Measurements from ENCODE around the gene SUPT6H.
"Not testable (repeated sequence)": the region's sequence is repeated elsewhere in the genome, so short reads cannot be mapped to it uniquely, and the experiment has no call there.

The SUPT6H gene

DNA sequence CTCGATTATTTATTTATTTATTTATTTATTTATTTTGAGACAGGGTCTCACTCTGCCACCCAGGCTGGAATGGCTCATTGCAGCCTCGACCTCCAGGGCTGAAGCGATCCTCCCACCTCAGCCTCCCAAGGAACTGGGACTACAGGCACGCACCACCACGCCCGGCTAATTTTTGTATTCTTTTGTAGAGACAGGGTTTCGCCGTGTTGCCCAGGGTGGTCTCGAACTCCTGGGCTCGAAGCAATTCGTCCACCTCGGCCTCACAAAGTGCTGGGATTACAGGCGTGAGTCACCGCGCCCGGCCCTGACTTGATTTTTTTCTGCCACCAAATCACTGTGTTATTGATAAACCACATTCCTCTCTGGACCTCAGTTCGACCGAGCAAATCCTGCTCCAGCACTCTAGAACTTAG is 57.0 kb downstream of the SUPT6H start:
- DNase-seq (ENCODE audit: low spot score): no peak

DNA sequence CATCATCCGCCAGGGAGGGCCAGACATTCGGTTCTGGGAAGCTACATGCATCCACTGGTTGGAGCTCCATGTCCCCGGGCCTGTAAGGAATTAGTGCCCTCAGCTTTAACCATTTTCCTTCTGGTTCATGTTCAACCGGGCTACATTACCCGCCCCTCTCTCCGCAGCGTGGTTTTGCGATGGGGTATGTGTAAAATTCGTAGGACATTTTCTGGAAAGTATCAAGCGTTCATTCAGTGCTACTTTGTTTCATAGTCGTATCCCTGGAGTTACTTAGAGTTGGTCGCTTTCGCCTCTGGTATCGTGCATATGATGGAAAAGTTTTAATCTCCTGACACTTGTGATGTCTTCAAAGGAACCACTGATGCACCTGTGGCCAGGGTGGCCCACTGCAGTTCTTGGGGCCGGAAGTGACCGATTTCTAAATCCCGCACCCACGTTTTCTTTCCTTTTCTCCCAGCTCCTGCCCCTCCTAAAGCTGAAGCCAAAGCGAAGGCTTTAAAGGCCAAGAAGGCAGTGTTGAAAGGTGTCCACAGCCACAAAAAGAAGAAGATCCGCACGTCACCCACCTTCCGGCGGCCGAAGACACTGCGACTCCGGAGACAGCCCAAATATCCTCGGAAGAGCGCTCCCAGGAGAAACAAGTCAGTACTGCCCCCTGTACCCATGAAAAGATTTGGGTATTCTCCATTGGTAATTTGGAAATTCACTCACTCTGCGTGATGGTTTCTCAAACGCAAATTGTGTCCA is 58.4 kb downstream of the SUPT6H start:
- DNase-seq (ENCODE audit: low spot score): no peak

DNA sequence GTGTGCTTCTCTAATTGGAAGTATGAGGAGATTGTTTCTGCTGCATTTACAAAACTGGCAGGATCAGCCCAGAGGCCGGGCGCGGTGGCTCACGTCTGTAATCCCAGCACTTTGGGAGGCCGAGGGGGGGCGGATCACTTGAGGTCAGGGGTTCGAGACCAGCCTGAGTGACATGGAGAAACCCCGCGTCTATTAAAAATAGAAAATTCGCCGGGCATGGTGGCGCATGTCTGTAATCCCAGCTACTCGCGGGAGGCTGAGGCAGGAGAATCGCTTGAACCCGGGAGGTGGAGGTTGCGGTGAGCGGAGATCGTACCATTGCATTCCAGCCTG is 59.0 kb downstream of the SUPT6H start:
- not testable (repeated sequence) for DNase-seq (ENCODE audit: low spot score)

DNA sequence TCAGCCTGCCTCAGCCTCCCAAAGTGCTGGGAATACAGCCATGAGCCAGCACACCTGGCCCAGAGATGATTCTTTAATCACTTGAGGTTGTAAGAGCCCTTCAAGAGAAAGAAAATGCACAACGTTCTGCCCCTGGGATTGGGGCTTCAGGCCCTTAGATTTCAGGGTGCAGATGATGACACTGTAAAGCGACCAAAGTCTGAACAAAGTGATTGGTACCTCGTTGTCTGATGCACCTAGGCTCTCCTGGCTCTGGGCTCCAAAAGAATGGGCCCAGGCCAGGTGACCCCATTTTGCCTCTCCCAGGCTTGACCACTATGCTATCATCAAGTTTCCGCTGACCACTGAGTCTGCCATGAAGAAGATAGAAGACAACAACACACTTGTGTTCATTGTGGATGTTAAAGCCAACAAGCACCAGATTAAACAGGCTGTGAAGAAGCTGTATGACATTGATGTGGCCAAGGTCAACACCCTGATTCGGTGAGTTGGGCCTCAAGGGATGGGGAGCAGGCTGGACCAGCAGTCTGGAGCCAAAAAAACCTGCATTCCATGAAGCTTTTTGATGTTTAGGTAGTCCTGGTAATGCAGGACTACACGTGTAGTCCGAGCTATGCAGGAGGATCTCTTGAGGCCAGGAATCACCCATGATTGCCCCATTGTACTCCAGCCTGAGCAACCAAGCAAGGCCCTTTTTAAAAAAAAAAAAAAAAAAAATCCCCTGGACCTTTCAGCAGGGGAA is 60.6 kb downstream of the SUPT6H start:
- no peak for DNase-seq (ENCODE audit: low spot score)

DNA sequence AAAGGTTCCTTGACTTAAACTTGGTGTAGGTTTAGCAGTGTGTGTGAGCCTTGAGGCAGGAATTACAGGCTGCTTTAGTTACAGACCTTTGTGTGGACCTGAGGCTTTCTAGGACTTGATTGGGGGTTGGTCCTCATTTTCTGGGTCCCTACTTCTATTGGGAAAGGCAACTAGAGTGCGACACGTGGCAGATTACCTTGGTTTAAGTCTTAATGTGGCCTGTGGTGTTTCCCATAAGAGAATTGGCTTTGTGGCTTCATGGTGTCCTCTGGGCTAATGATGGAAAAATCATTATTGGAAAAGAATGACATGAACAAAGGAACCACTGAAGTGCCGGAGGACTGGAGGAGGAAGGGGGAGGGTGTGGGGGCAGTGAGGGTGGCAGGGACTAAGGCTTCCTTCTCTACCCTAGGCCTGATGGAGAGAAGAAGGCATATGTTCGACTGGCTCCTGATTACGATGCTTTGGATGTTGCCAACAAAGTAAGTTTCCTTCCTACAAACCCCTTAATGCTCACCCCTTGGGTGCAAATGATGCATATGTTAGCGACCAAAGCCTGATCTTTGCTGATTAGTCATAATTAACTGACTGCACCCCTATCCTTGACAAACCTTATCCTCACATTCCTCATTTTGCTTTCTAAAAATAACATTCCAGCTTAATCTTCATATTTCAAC is 61.3 kb downstream of the SUPT6H start:
- no peak for DNase-seq (ENCODE audit: low spot score)

DNA sequence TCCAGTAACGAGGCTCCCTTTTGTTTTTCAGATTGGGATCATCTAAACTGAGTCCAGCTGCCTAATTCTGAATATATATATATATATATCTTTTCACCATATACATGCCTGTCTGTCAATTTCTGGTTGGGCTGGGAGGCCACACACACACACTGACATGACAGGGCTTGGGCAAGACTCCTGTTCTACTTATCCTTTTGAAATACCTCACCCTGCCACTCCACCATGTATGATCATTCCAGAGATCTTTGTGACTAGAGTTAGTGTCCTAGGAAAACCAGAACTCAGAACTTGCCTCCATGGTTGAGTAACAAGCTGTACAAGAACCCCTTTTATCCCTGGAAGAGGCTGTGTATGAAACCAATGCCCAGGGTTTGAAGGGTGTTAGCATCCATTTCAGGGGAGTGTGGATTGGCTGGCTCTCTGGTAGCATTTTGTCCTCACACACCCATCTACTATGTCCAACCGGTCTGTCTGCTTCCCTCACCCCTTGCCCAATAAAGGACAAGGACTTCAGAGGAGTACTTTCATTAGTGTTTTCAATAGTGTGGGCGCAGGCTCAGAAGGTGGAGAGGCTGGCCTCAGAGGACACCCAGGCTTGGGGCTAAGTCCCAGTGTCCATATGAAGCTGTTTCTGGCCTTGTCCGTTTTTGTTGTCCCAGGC is 62.0 kb downstream of the SUPT6H start:
- not testable (repeated sequence) for DNase-seq (ENCODE audit: low spot score)

DNA sequence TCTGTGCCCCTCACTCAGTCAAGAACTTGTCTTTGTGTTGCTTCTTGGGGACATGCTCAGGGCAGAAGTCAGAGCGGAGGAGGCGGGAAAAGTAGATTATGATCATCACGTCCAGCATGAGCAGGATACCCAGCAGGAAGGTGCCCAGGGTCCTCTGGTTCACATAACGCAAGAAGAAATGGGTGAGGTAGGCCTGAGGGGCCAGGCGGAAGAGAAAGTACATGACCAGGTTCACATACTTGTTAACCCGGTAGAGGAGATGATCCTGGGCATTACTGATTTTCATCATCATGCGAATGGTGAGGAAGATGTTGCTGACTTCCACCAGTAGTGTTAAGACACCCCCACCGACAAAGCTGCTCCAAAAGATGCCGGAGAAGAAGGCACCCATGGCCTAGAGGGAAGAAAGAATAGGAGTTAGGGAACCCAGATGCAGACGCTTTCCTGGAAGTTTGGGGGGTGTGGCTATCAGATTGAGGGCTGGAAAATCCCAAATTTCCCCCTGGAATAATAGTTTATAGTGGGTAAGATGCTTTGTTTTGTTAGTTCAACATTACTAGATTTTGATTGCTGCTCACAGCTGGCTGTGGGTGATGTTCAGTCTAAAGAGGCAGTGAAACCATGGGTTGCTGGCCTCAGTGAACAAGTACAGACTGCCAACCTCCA is 62.6 kb downstream of the SUPT6H start:
- DNase-seq (ENCODE audit: low spot score): no peak

DNA sequence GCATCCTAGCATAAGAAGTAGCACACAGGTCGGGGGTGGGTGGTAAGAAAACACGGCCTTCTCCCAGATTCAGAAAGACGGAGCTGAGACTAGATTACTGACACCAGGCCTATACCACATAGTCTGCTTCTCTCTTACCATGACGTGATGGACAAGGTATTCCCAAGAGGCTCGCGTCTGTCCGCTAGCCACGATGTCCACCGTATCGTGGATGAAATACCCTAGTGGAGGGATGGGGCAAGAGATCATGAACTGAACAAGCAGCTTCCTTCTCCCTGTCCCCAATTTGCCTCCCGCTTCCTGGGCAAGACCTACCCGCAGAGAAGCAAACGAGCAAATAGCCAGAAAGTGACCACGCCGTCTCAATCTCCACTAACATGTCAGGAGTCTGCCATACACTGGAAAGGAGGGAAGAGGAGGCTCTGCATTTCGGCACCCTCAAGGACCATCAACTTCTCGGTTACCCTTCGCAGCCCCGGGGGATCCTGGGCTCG is 63.2 kb downstream of the SUPT6H start:
- no peak for DNase-seq (ENCODE audit: low spot score)

DNA sequence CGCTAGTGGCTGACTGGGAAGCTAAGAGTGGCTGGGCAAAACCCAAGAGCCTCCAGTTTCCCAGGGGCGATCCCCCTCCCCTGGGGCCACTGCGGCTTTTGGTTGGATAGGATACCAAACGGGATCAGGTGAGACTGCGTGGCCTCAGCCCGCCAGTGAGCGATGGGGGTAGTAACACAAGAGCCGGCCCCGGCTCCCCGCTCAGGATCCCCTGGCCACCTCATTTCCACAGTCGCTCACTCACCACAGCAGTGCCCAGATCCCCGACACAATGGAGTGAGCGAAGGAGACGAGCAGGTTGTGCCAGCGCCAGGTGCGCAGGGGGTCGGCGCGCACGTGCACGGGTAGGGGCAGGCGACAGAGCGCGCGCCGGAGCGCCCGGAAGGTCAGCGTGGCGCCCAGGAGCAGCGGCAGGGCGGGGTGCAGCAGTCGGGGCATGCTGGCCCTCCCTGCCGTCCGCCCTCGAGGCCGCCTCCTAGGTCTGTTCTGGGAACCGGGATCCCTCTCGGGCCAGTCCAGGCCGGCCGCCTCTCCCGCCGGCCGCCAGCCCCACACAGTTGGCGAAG is 63.7 kb downstream of the SUPT6H start:
- no peak for DNase-seq (ENCODE audit: low spot score)

DNA sequence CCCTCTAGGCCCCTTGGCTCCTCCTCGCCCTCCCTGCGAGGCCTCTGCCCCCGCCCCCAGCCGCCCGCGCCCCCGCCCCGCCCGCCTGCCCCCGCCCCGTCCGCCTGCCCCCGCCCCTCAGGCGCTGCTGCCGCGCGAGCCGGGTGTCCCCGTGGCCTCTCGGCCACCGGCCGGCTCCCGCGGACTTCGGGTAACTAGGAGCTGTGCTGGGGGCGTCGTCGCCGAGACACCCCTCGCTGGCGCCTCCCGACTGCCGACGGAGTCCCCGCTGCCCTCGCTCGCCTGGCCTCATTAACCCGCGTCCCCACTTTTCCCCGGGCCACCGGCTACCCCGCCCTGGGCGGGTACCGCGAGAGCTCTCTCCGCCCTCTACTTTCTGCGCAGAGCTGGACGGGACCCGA is 64.2 kb downstream of the SUPT6H start, which contains the start of gene TLCD1:
TLCD1 (minus strand) TSS at position 8 of the 401 bp plus-strand sequence. CDS start 136 bp downstream, outside the sequence.
- no peak for DNase-seq (ENCODE audit: low spot score)

DNA sequence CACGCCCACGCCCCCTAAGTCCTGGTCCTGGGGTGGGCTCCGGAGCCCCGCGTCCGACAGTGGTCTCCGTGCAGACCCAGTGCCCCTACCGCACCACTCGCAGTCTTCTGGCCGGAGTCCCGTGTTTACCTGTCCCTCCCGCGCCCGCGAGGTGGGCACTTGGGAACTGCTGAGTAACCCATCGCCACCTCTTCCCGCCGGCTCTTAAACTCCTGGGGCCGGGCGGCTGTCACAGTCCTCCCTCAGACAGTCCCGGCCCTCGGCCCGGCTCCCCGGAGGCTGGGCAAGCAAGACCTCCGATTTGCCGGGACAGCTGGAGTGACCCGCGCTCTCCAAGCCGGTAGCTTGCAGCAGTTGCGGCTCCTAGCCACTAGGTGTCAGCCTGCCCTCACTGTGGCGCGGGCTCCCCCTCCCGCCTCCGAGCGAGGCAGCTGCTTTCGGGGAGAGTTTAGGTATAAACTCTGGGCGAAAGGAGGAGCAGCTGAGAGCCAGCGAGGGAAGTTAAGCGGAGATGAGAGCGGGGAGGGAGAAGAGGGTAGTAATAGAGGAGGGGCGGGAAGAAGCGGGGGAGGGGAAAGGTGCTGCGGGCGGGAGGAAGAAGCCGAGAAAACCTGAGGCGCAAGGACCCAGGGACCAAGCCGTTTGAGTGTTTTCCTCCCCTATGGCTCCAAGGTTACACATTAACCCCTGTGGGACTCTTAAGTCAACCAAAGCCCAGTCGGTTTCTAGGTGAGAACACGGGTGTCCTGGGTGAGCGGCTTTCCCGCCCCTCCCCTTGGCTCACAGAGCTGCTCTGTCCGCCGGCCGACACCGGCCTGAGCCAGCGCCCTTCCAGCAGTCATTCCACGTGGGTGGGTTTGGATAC is 64.9 kb downstream of the SUPT6H start:
- DNase-seq (ENCODE audit: low spot score): peak; percentile 89

DNA sequence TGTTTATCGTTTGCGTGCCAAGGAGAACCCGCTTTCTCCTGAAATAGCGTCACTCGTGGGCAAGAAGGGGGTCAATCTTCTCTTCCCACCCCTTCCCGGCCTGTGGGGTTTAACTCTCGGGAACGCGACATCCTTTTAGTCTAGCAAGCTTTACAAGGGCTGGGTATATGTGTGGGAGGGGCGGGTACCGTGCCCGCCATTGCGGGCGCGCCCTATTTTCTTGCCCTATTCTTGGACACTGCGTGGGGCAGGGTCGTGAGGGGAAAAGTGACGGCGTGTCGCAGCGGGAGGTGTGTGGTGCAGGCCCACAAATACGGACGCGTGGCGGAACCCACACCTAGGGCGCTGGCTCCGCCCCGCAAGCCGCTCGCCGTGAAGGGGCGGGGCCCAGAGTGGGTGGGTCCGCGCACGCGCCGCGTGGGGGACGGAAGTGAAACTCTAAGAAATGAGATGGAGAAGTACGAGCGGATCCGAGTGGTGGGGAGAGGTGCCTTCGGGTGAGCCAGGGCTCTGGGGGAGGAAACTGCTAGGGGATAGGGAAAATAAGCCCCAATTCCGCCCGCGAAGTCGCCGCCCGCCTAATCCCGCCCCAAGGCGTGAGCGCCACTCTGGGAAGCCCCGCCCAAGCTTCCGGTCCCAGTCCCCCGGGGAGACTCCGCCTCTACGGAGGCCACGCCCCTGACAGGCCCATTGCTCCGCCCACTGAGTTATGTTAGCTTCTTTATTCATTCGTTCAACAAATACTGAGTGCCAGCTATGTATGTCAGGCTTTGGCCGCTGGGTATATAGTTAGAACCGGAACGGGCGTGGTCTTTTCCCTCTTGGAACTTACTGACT is 66.6 kb downstream of the SUPT6H start, which contains the start of gene NEK8:
NEK8 (plus strand) TSS at position 425 of the 837 bp plus-strand sequence; CDS start at position 451, 26 bp downstream.
- DNase-seq (ENCODE audit: low spot score): peak; percentile 91

DNA sequence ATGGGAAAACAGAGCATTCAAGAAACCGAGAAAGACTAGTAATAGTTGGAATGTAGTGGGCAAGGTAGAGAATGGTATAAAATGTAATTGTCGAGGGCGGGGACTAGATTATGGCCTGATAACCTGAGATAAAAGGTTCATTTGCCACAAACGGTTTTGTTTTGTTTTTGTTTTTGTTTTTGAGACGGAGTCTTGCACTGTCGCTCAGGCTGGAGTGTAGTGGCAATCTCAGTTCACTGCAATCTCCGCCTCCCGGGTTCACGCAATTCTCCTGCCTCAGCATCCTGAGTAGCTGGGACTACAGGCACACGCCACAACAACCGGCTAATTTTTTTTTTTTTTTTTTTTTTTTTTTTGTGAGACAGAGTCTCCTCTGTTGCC is 67.9 kb downstream of the SUPT6H start:
- DNase-seq (ENCODE audit: low spot score): no peak

DNA sequence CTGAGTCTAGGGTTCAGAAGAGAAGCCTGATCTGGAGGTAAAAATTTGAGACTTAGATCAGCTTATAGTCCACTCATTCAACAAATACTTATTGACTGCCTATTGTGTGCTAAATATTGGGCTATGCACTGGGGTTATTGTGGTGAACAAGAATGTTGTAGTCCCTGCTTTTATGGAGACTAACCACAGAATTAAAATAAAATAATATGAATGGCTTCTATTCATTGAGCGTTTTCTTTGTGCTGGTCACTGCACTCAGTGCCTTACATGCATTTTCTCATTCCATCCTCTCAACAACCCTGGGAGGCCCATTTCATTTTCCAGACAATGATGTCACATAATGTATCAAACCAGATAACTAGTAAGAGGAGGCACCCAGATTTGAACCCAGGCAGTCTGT is 71.3 kb downstream of the SUPT6H start:
- no peak for DNase-seq (ENCODE audit: low spot score)

DNA sequence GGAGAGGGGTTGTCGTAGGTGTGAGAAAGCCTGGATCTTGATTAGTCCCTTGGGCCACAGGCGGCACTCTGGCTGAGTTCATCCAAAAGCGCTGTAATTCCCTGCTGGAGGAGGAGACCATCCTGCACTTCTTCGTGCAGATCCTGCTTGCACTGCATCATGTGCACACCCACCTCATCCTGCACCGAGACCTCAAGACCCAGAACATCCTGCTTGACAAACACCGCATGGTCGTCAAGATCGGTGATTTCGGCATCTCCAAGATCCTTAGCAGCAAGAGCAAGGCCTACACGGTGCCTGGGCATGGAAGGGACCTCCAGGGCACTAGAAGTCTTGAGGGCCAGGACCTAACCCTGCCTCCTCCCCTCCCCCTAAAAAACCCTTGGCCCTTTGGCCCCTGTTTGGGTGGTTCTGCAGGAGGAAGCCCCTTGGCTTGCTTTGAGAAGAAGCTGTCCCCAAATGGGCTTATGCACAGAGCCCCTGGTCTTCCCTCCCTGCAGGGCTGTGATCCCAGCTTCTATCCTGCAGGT is 72.8 kb downstream of the SUPT6H start:
- DNase-seq (ENCODE audit: low spot score): no peak

DNA sequence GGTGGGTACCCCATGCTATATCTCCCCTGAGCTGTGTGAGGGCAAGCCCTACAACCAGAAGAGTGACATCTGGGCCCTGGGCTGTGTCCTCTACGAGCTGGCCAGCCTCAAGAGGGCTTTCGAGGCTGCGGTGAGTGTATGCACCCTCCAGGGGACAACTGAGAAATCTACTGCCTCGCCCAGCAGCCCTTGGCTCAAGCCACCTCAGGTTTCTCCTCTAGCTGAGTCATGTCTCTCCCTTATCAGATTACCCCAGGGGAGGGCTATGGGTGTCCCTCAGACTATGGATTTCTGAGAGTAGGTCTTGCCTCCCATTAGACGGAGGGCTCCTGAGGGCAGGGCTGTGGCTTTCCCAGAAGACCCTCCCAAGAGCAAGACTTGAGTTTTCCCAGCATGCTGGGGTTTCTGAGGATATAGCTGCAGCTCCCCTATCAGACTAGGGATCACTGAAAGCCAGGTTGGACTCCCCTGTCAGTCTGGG is 73.3 kb downstream of the SUPT6H start:
- DNase-seq (ENCODE audit: low spot score): no peak

DNA sequence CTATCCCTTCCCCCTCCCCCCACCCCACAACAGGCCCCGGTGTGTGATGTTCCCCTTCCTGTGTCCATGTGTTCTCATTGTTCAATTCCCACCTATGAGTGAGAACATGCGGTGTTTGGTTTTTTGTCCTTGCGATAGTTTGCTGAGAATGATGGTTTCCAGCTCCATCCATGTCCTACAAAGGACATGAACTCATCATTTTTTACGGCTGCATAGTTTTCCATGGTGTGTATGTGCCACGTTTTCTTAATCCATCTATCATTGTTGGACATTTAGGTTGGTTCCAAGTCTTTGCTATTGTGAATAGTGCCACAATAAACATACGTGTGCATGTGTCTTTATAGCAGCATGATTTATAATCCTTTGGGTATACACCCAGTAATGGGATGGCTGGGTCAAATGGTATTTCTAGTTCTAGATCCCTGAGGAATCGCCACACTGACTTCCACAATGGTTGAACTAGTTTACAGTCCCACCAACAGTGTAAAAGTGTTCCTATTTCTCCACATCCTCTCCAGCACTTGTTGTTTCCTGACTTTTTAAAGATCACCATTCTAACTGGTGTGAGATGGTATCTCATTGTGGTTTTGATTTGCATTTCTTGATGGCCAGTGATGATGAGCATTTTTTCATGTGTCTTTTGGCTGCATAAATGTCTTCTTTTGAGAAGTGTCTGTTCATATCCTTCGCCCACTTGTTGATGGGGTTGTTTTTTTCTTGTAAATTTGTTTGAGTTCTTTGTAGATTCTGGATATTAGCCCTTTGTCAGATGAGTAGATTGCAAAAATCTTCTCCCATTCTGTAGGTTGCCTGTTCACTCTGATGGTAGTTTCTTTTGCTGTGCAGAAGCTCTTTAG is 74.1 kb downstream of the SUPT6H start:
- not testable (repeated sequence) for DNase-seq (ENCODE audit: low spot score)

DNA sequence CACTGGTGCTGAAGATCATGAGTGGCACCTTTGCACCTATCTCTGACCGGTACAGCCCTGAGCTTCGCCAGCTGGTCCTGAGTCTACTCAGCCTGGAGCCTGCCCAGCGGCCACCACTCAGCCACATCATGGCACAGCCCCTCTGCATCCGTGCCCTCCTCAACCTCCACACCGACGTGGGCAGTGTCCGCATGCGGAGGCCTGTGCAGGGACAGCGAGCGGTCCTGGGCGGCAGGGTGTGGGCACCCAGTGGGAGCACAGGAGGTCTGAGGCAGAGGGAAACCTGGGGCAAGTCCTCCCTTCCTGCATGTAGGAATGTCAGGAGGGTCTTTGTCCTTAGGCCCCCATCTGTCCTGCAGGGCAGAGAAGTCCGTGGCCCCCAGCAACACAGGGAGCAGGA is 75.3 kb downstream of the SUPT6H start:
- no peak for DNase-seq (ENCODE audit: low spot score)

Data from putamen (tissue), 1 donor.